NB4 (cell line): ENCODE results near the gene SYCP2.

Experiments
- CTCF ChIP-seq: IDR thresholded peaks from one replicate; pipeline ENCODE4 v1.5.1; 2012; ENCODE audit warnings: low read depth, low read length
- MYC ChIP-seq: IDR thresholded peaks from 2 replicates; pipeline ENCODE4 v1.6.1; 2011; ENCODE audit warnings: low read depth, low read length
- POLR2A ChIP-seq: IDR thresholded peaks from 2 replicates; pipeline ENCODE4 v1.6.1; 2011; ENCODE audit warnings: mild to moderate bottlenecking; ENCODE audit not compliant: insufficient read length; ENCODE audit errors: extremely low read depth
- TF ChIP-seq, protein P1 (sequence below): IDR thresholded peaks from 2 replicates; pipeline ENCODE4 v1.6.1; 2011; ENCODE audit warnings: low read depth, low read length

DNA sequence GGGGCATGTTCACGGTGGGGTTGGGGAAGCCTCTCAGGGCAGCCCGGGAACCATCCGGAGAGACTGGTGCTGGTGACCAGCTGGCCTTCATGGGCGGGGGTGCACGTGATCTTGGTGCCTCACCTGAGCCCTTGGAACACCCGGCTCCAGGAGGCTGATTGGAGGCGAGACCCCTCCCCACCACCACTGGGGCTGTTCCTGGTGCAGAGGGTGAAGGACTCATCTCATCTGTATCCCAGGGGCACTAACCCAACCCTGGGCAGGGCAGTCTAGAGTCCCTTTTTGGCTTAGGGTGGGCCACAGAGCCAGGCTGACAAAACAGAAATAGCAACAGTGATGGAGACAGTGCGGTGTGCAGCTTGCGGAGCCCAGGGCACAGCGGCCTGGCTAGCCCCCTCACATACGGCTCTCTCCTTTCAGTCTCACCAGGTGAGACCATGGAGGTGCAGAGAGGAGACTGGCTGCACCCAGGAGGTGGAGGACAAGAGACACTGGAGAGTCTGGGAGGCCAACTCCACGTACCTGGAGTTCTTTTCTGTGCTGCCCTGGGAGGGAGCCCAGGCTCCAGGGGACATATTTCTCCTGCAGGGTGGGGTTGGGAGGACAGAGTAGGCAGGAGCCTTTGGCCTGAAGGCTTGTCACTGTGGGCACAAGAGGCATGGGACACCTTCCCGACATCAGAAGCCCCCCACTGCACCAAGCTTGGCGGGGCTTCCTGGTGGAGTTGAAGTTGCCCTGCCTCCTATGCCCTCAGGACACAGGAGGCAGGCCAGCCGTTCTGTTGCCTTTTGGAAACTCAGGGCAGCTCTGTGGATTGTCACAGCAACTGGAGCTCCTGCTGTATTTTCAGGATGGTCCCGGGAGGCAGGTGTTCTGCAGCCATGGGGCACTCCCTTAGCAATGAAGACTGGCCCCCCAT lies 106.0 kb downstream of the SYCP2 start:
- TF ChIP-seq CTCF (no peak), POLR2A (no peak), MYC (no peak)
- TF ChIP-seq, protein P1, sequence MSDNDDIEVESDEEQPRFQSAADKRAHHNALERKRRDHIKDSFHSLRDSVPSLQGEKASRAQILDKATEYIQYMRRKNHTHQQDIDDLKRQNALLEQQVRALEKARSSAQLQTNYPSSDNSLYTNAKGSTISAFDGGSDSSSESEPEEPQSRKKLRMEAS, result no peak
